ENCODE data around the gene CYLD.

Gene CYLD

DNA sequence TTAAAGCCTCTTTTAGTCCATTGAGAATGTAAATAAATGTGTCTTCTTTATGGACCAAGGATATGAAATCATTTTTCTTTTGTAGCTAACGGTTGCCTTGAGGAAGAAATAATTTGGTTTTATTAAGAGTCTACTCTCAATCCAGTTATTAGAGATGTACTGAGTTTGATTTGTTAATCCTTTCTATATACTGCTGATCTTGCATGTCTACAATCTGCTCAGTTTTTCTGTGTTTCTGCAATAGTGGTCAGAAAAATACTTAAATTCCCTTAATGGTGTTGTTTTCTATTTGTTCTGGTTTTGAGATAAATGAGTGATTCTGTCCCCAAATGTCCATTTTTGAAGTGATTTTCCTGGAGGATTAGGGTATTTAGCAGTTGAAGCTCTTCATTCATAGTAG is 54.9 kb downstream of the CYLD start:
- DNase-seq: no peak
- peaks cover 0 to 5% of the 10 kb centered on the region in 2 donors for H3K4me1 Mint-ChIP-seq (ENCODE audit: low read depth in 2 of 2)
- no peak overlapping the region for H3K4me3 Mint-ChIP-seq
- H3K36me3 Mint-ChIP-seq (ENCODE audit: insufficient read depth): peaks cover 66% of the 10 kb centered on the region
- H3K27ac Mint-ChIP-seq: peak overlapping the region; percentile 0 to 62
- no peaks in the 10 kb centered on the region for H3K27me3 Mint-ChIP-seq
- H3K9me3 Mint-ChIP-seq: no peaks in the 10 kb centered on the region
- no peak for ATAC-seq (replicated peaks)

GRCh38 chr16:50797456-50797855 is 55.6 kb downstream of the CYLD start:
- H3K9me3 Mint-ChIP-seq: no peaks in the 10 kb centered on the region
- no peaks in the 10 kb centered on the region for H3K27me3 Mint-ChIP-seq
- peaks cover 63% of the 10 kb centered on the region for H3K36me3 Mint-ChIP-seq (ENCODE audit: insufficient read depth)
- H3K27ac Mint-ChIP-seq: peak overlapping the region in 1 of 2 donors; percentile 62
- H3K4me1 Mint-ChIP-seq (ENCODE audit: low read depth in 2 of 2): peaks cover 0 to 5% of the 10 kb centered on the region in 2 donors
- ATAC-seq (replicated peaks): no peak
- H3K4me3 Mint-ChIP-seq: no peak overlapping the region
- no peak for DNase-seq

- no peak overlapping the region for H3K27ac Mint-ChIP-seq
Measured at GRCh38 chr16:50800074-50800473, 58.2 kb downstream of the CYLD start.

DNA sequence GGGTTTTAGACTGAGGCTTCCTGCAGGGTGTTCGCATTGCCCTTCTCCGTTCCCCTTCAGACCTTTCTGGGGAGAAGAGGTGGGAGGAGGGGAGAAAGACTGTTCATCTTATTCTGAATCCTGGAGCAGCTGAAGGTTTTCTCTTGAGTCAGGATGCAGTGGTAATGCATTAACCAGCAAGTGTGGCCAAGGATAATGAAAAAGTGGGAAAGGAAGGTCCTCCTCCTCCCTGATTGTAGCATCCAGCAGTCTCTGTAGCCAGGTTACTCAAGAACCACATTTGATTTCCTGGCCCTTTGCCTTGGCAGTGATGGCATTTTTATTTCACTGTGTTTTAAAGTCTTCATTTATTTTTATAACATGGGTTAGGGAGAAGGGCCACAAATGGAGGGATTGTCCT is 59.1 kb downstream of the CYLD start:
- DNase-seq (no peak), ATAC-seq (replicated peaks) (no peak)
- H3K4me3 Mint-ChIP-seq: no peak overlapping the region
- no peaks in the 10 kb centered on the region for H3K27me3 Mint-ChIP-seq
- H3K27ac Mint-ChIP-seq: no peak overlapping the region
- peaks cover 2 to 8% of the 10 kb centered on the region in 2 donors for H3K4me1 Mint-ChIP-seq (ENCODE audit: low read depth in 2 of 2)
- peaks cover 34% of the 10 kb centered on the region for H3K36me3 Mint-ChIP-seq (ENCODE audit: insufficient read depth)
- H3K9me3 Mint-ChIP-seq: no peaks in the 10 kb centered on the region

More at GRCh38 chr16:50800074-50800473, 58.2 kb downstream of the CYLD start:
- no peak for ATAC-seq (replicated peaks)
- no peak for DNase-seq
- no peak overlapping the region for H3K4me3 Mint-ChIP-seq
- no peaks in the 10 kb centered on the region for H3K27me3 Mint-ChIP-seq
- H3K9me3 Mint-ChIP-seq: no peaks in the 10 kb centered on the region
- peaks cover 40% of the 10 kb centered on the region for H3K36me3 Mint-ChIP-seq (ENCODE audit: insufficient read depth)
- peaks cover 0 to 5% of the 10 kb centered on the region in 2 donors for H3K4me1 Mint-ChIP-seq (ENCODE audit: low read depth in 2 of 2)

DNA sequence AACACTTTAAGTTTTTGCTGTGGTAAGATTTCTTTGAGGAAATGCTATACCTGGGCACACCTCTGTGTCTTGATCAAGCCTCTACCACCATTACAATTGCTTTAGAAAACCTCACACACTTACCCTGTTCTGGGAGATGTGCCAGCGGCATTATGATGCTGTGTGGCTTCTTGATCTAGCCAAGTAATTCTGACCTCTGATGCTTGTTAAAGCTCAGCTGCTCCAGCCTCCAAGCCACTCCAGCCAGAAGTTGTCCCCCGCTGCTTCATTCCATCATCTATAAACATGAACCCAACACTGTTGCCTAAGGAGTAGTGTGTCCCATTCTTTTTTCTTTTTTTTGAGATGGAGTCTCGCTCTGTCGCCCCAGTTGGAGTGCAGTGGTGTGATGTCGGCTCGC is 60.1 kb downstream of the CYLD start:
- ATAC-seq (replicated peaks) (no peak), DNase-seq (no peak)
- peak overlapping the region in 1 of 2 donors; percentile 53 for H3K27ac Mint-ChIP-seq

GRCh38 chr16:50802961-50803360 is 61.1 kb downstream of the CYLD start:
- ATAC-seq (replicated peaks): no peak
- no peak for DNase-seq
- Mint-ChIP-seq H3K27ac (peak overlapping the region in 1 of 2 donors; percentile 53), H3K4me1 (ENCODE audit: low read depth in 2 of 2) (peaks cover 4 to 15% of the 10 kb centered on the region in 2 donors), H3K27me3 (no peaks in the 10 kb centered on the region), H3K9me3 (no peaks in the 10 kb centered on the region), H3K36me3 (ENCODE audit: insufficient read depth) (peaks cover 15% of the 10 kb centered on the region), H3K4me3 (no peak overlapping the region)

More for the DNA sequence above, 60.1 kb downstream of the CYLD start:
- Mint-ChIP-seq H3K9me3 (no peaks in the 10 kb centered on the region), H3K4me3 (no peak overlapping the region), H3K36me3 (ENCODE audit: insufficient read depth) (peaks cover 25% of the 10 kb centered on the region), H3K27me3 (no peaks in the 10 kb centered on the region), H3K4me1 (ENCODE audit: low read depth in 2 of 2) (peaks cover 4 to 15% of the 10 kb centered on the region in 2 donors)

- no peak for ATAC-seq (replicated peaks)
- Mint-ChIP-seq H3K27me3 (peaks cover 0 to 5% of the 10 kb centered on the region in 2 donors), H3K36me3 (ENCODE audit: insufficient read depth) (peaks cover 17% of the 10 kb centered on the region), H3K4me3 (no peak overlapping the region), H3K9me3 (no peaks in the 10 kb centered on the region), H3K27ac (no peak overlapping the region), H3K4me1 (ENCODE audit: low read depth in 2 of 2) (peaks cover 4 to 10% of the 10 kb centered on the region in 2 donors)
- DNase-seq: no peak
Measured at GRCh38 chr16:50804290-50804907, 62.5 kb downstream of the CYLD start.

DNA sequence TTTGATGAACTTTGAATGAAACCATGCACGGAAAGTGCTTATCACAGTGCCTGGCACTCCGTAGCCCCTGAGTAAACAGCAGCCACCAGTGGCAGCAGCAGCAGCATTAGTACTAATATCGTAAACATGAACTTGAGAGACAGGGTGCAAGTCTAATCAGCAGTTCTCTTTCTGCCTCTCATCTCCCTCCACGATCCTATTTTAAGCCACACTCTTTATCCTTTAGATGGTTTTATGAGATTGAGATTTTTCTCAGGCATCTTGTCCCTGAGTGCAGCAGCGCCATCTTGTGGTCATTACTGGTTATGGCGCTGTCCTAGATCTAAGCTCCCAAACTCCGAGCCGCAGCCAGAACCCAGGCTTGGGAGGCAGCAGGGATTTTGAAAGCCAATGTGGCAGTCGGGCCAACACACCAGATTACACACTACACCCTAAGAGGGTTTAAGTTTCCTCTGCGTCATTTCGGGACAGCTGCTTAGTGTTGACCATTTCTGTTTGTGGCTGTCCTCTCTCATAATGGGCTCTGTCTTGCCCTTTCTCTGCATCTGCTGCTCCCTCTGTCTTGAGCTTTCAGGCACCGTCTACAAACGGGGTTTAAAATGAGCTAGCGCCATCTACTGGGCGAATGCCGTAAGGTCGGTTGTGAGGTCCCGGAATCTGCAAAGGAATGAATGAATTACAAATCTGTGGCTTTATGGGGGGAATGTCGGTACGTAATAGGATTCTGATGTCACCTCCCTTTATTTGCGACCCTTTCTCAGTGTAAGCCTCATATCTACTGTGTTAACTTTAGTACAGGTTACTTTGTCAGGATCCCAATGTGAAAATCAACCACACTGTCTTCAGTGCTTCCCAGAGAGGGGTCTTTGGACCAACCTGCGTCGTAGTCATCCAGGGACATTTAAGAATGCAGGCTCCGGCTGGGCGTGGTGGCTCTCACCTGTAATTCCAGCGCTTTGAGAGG is 64.5 kb downstream of the CYLD start:
- Mint-ChIP-seq H3K4me1 (ENCODE audit: low read depth in 2 of 2) (peaks cover 4 to 9% of the 10 kb centered on the region in 2 donors), H3K27me3 (peaks cover 0 to 5% of the 10 kb centered on the region in 2 donors), H3K36me3 (ENCODE audit: insufficient read depth) (peaks cover 8% of the 10 kb centered on the region), H3K27ac (peak overlapping the region; percentile 54 to 77), H3K9me3 (no peaks in the 10 kb centered on the region), H3K4me3 (peak overlapping the region; percentile 54 to 70)
- ATAC-seq (replicated peaks): peak; percentile 97
- peak; percentile 82 to 86 (median 84) for DNase-seq

DNA sequence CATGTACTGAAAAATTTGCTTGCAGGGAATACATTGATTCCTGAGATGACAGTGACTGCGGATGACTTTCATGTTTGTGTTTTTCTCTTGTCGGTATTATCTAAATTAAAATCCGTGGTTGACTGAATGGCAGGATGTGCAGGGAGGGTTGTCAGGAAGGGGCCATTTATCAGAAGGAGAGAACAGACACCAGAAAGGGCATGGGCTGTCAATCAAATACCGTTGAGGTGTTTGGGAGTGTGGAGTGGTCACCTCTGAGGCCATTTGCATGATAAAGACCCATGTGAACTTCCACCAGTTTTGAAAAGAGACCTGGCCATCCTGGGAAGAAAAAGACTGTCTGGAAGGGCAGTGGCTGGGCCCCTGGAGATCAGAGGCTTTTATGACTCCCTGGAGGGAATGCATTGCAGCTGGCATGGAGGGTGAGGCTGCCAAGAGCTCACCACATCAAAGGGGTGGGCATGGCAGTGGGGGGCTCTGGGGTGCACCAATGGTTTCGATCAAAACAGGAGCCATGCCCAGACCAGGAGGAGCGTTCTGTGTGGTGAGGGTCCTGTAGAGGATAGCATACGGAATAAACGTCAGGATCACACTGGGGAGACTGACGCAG is 67.1 kb downstream of the CYLD start:
- H3K27ac Mint-ChIP-seq: peak overlapping the region in 1 of 2 donors; percentile 6

GRCh38 chr16:50809561-50809960 is 67.7 kb downstream of the CYLD start:
- H3K4me1 Mint-ChIP-seq (ENCODE audit: low read depth in 2 of 2): peaks cover 4 to 9% of the 10 kb centered on the region in 2 donors
- DNase-seq (no peak), ATAC-seq (replicated peaks) (no peak)
- no peaks in the 10 kb centered on the region for H3K9me3 Mint-ChIP-seq
- H3K27me3 Mint-ChIP-seq: peaks cover 0 to 5% of the 10 kb centered on the region in 2 donors
- no peak overlapping the region for H3K27ac Mint-ChIP-seq
- peaks cover 3% of the 10 kb centered on the region for H3K36me3 Mint-ChIP-seq (ENCODE audit: insufficient read depth)
- H3K4me3 Mint-ChIP-seq: no peak overlapping the region

More for the DNA sequence above, 67.1 kb downstream of the CYLD start:
- DNase-seq (no peak), ATAC-seq (replicated peaks) (no peak)
- Mint-ChIP-seq H3K4me1 (ENCODE audit: low read depth in 2 of 2) (peaks cover 4 to 9% of the 10 kb centered on the region in 2 donors), H3K27me3 (peaks cover 0 to 5% of the 10 kb centered on the region in 2 donors), H3K4me3 (no peak overlapping the region), H3K9me3 (no peaks in the 10 kb centered on the region), H3K36me3 (ENCODE audit: insufficient read depth) (peaks cover 3% of the 10 kb centered on the region)

DNA sequence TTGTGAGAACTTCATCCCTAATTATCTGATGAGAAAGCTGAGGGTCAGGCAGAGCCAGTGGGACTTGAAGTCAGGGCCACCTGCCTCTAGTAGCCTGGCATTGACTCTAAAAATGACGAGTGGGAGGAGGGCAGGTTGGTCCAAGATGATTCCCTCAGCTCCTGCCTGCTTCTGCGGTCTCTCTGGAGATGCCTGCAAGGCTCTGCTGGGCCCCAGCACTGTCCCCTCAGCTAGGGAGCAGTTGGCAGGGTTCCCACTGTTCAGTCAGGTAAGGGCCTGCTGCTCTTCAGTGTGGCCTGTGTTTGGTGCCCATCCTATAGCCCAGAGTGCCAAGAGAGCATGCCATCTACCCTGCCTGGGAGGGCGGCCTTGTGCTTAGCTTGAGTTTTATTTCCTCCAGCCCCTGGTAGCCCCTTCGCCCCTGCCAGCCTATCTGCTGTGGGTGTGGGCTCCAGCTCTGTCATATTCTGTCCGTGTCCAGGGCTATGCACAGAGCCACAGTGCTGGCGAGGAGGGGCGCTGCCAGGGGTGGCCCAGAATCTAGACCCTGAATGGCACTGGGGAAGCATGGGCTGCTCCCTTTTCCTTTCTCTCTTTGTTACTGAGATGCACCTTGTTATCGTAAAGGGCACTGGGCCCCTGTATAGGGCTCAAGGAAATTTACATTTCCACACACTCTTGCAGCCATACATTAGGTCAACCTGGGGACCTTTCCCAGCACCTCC is 68.5 kb downstream of the CYLD start:
- Mint-ChIP-seq H3K4me1 (ENCODE audit: low read depth in 2 of 2) (peaks cover 4 to 9% of the 10 kb centered on the region in 2 donors), H3K9me3 (no peaks in the 10 kb centered on the region), H3K27ac (no peak overlapping the region), H3K36me3 (ENCODE audit: insufficient read depth) (peaks cover 3% of the 10 kb centered on the region), H3K4me3 (no peak overlapping the region), H3K27me3 (peaks cover 3 to 5% of the 10 kb centered on the region in 2 donors)
- no peak for ATAC-seq (replicated peaks)
- DNase-seq: no peak

GRCh38 chr16:50812046-50812445 is 70.2 kb downstream of the CYLD start:
- H3K27me3 Mint-ChIP-seq: peaks cover 14 to 19% of the 10 kb centered on the region in 2 donors
- H3K4me1 Mint-ChIP-seq (ENCODE audit: low read depth in 2 of 2): no peaks in the 10 kb centered on the region
- H3K4me3 Mint-ChIP-seq: no peak overlapping the region
- H3K27ac Mint-ChIP-seq: no peak overlapping the region
- ATAC-seq (replicated peaks) (no peak), DNase-seq (no peak)
- no peaks in the 10 kb centered on the region for H3K9me3 Mint-ChIP-seq
- H3K36me3 Mint-ChIP-seq (ENCODE audit: insufficient read depth): peaks cover 3% of the 10 kb centered on the region

Data from effector memory CD8-positive, alpha-beta T cell (primary cell).